Measurements from ENCODE around the gene RARB.

DNA sequence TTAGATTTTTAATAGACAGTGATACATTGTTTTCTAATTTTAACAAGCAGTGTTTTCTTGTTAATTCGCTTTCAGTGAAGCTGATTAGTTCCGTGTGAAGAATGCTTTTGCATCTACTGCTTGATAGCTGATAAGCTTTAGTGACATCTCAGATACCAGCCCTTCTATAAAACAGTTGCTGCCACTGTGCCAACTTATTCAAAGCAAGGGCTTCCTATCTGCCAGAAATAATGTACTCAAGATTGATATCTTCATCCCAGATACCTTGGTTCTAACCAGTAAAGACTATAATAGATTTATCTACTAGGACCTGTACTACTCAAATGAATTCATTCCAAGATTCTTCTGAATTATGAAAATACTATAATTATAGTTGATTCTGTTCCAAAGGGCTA, 30.4 kb downstream of the RARB start:
- TF ChIP-seq, protein P1, sequence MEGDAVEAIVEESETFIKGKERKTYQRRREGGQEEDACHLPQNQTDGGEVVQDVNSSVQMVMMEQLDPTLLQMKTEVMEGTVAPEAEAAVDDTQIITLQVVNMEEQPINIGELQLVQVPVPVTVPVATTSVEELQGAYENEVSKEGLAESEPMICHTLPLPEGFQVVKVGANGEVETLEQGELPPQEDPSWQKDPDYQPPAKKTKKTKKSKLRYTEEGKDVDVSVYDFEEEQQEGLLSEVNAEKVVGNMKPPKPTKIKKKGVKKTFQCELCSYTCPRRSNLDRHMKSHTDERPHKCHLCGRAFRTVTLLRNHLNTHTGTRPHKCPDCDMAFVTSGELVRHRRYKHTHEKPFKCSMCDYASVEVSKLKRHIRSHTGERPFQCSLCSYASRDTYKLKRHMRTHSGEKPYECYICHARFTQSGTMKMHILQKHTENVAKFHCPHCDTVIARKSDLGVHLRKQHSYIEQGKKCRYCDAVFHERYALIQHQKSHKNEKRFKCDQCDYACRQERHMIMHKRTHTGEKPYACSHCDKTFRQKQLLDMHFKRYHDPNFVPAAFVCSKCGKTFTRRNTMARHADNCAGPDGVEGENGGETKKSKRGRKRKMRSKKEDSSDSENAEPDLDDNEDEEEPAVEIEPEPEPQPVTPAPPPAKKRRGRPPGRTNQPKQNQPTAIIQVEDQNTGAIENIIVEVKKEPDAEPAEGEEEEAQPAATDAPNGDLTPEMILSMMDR (conservative IDR thresholded peaks at IDR 0.05; ENCODE audit: low read depth, low read length), result no peak
- TF ChIP-seq EZH2 (IDR thresholded peaks at IDR 0.05; ENCODE audit: borderline replicate concordance, low read depth, low read length, poor library complexity, severe bottlenecking), result no peak
